K562 (cell line): Measurements from ENCODE around the gene DUS3L. TPM values are rescaled to one million over a fixed set of nuclear protein-coding genes. Genes with fewer than 3 reads are reported as not detected.

ENCODE experiments used
- ATAC-seq: fragments of 200-7000 bp; cut with Tn5 transposase; 3 replicates; pipeline ENCODE4 v1.9.1; 2020; ENCODE audit warnings: moderate library complexity
- BruUV-seq: library from RNA; stranded (reverse); fragments of 400-500 nt; replicated peaks from 2 replicates; lab custom pipeline; 2021; lab: Mats Ljungman, UMichigan
- CTCF ChIA-PET: fragments of 300-600 bp; formaldehyde crosslinking; extraction: SDS; loops from one replicate; lab custom pipeline; 2021; ENCODE audit warnings: low intra/inter-chr PET ratio; lab: Yijun Ruan, JAX
- POLR2A ChIA-PET: fragments of 300-600, 350-650 bp; sonication (Branson Sonifier 250); formaldehyde crosslinking; extraction: SDS; loops from one replicate; lab custom pipeline; 2021; ENCODE audit warnings: antibody characterized with exemption, inconsistent platforms; lab: Yijun Ruan, JAX
- DNase-seq, 4 experiments: peaks; one replicate each; pipeline versions ENCODE4 v3.0.0 to v3.0.0-alpha.2; 2011 to 2018; ENCODE audit warnings: low spot score in 3 of 4, mixed read lengths in 3 of 4; ENCODE audit errors: extremely low read depth in 1 of 4
- FAIRE-seq: peaks from 2 replicates; lab custom pipeline; 2011; peaks lifted over from hg19 to GRCh38; lab: Jason Lieb, UNC
- H2AFZ ChIP-seq: 2 replicates; pipeline ENCODE4 v1.6.0; 2011; ENCODE audit warnings: low read depth, low read length, control low read depth, inconsistent platforms
- H3K27ac ChIP-seq: fragments of 200-600 bp; 3 replicates; pipeline ENCODE4 v1.8.0; 2011; ENCODE audit warnings: low read depth, mild to moderate bottlenecking, control low read depth, inconsistent platforms, low read length, moderate library complexity, mixed read lengths; ENCODE audit errors: extremely low read depth
- H3K27me3 ChIP-seq, 2 experiments: fragments of 300-600 bp in 1 of 2; 2 replicates in 1 of 2; 3 replicates in 1 of 2; pipeline versions ENCODE4 v1.6.0 to v1.8.0; 2011; ENCODE audit warnings: inconsistent platforms in 2 of 2, low read length in 2 of 2, mild to moderate bottlenecking in 1 of 2, mixed read lengths in 1 of 2, moderate library complexity in 1 of 2; ENCODE audit not compliant: control insufficient read depth in 2 of 2, insufficient read depth in 2 of 2
- H3K36me3 ChIP-seq: fragments of 300-600 bp; 3 replicates; pipeline ENCODE4 v1.8.0; 2011; ENCODE audit warnings: mild to moderate bottlenecking, low read length, inconsistent platforms; ENCODE audit not compliant: control insufficient read depth, insufficient read depth
- H3K4me1 ChIP-seq, 2 experiments: fragments of 200-600 bp in 1 of 2; replicated peaks in 1 of 2; 2 replicates in 1 of 2; 3 replicates in 1 of 2; pipeline versions ENCODE4 v1.5.1 to v1.8.0; 2011; ENCODE audit warnings: inconsistent platforms in 2 of 2, low read length in 2 of 2, mild to moderate bottlenecking in 1 of 2, mixed read lengths in 1 of 2, moderate library complexity in 1 of 2; ENCODE audit not compliant: control insufficient read depth in 2 of 2, insufficient read depth in 2 of 2
- H3K4me2 ChIP-seq: 2 replicates; pipeline ENCODE4 v1.6.1; 2011; ENCODE audit warnings: low read length, control low read depth, inconsistent platforms, mixed read lengths; ENCODE audit not compliant: insufficient read depth
- H3K4me3 ChIP-seq: fragments of 200-600 bp; sonication (generic), shearing (Covaris generic); 2 replicates; pipeline ENCODE4 v1.5.1; 2016; ENCODE audit warnings: control low read depth, inconsistent platforms
- H3K79me2 ChIP-seq: fragments of 200-600 bp; 3 replicates; pipeline ENCODE4 v1.8.0; 2011; ENCODE audit warnings: low read length, inconsistent platforms; ENCODE audit not compliant: control insufficient read depth, insufficient read depth
- H3K9ac ChIP-seq, 2 experiments: 2 replicates each; pipeline versions ENCODE4 v1.6.0 to v1.6.1; 2011; ENCODE audit warnings: low read depth in 2 of 2, low read length in 2 of 2, control low read depth in 1 of 2, inconsistent platforms in 1 of 2, mild to moderate bottlenecking in 1 of 2, mixed read lengths in 1 of 2; ENCODE audit not compliant: insufficient read depth in 1 of 2
- H3K9me1 ChIP-seq: one replicate; pipeline ENCODE4 v1.6.0; 2011; ENCODE audit warnings: inconsistent platforms, mild to moderate bottlenecking, low read length, moderate library complexity; ENCODE audit not compliant: control insufficient read depth, insufficient read depth
- H3K9me3 ChIP-seq: replicated peaks from 2 replicates; pipeline ENCODE4 v1.5.1; 2011; ENCODE audit warnings: low read depth, low read length, inconsistent platforms; ENCODE audit not compliant: control insufficient read depth, insufficient read depth
- H4K20me1 ChIP-seq: replicated peaks from 2 replicates; pipeline ENCODE4 v1.6.1; 2011; ENCODE audit warnings: low read length, inconsistent platforms, mixed read lengths; ENCODE audit not compliant: control insufficient read depth, insufficient read depth
- BACH1 ChIP-seq: fragments of 200-800 bp; sonication (Bioruptor generic); IDR thresholded peaks from 2 replicates; pipeline ENCODE4 v1.6.1; 2016; ENCODE audit warnings: missing genetic modification characterization, missing compliant biosample characterization
- BCOR ChIP-seq: fragments of 450-650 bp; IDR thresholded peaks from 2 replicates; pipeline ENCODE4 v1.6.1; 2016
- CCAR2 ChIP-seq: fragments of 200-400 bp; formaldehyde crosslinking; IDR thresholded peaks from 2 replicates; pipeline ENCODE4 v1.6.1; 2017; ENCODE audit warnings: mild to moderate bottlenecking, low read depth, low read length
- ELF2 ChIP-seq: fragments of 250-450 bp; sonication (Bioruptor Pico); IDR thresholded peaks from 2 replicates; pipeline ENCODE4 v1.5.0; 2021; ENCODE audit warnings: mild to moderate bottlenecking
- PRPF4 ChIP-seq: fragments of 200-400 bp; formaldehyde crosslinking; IDR thresholded peaks from one replicate; pipeline ENCODE4 v1.6.1; 2017; ENCODE audit warnings: low read length, low read depth, mild to moderate bottlenecking; ENCODE audit not compliant: insufficient read depth, poor library complexity, severe bottlenecking
- RAD51 ChIP-seq: fragments of 450-650 bp; IDR thresholded peaks from 2 replicates; pipeline ENCODE4 v1.7.1; 2016; ENCODE audit warnings: low read depth, mild to moderate bottlenecking, borderline replicate concordance
- SIRT6 ChIP-seq: IDR thresholded peaks from one replicate; pipeline ENCODE4 v1.6.1; 2012; ENCODE audit warnings: low read depth, mild to moderate bottlenecking, control low read depth, inconsistent platforms, low read length, moderate library complexity
- TCF7L2 ChIP-seq: fragments of 150-350 bp; IDR thresholded peaks from 2 replicates; pipeline ENCODE4 v1.6.1; 2016; ENCODE audit warnings: low read depth, mild to moderate bottlenecking, low read length, moderate library complexity
- ZBED1 ChIP-seq: IDR thresholded peaks from 2 replicates; pipeline ENCODE4 v1.6.1; 2014
- ZBTB1 ChIP-seq: sonication (generic); formaldehyde crosslinking; IDR thresholded peaks from 2 replicates; pipeline ENCODE4 v1.8.1; 2023; ENCODE audit warnings: missing genetic modification reagents, low read depth, mild to moderate bottlenecking, borderline replicate concordance
- ZFX ChIP-seq: sonication (generic); formaldehyde crosslinking; IDR thresholded peaks from 2 replicates; pipeline ENCODE4 v1.8.0; 2022; ENCODE audit warnings: mild to moderate bottlenecking, missing genetic modification reagents, moderate library complexity
- ZNF785 ChIP-seq: fragments of 250-450 bp; sonication (Bioruptor Pico); IDR thresholded peaks from 2 replicates; pipeline ENCODE4 v1.4.0; 2020; ENCODE audit warnings: mild to moderate bottlenecking
- WGBS: fragments of 100-300 bp; shearing (Covaris generic); methylation state at CpG from one replicate; pipeline ENCODE4 v1.1.6; 2016; ENCODE audit warnings: low coverage, mixed read lengths; ENCODE audit not compliant: insufficient coverage; ENCODE audit errors: missing lambda C conversion rate; 5-methylcytosine and 5-hydroxymethylcytosine counted together
- in situ Hi-C: fragments of 300-500 bp; cut with MboI; formaldehyde crosslinking; loops from 4 replicates; pipeline ENCODE4 v1.15.0; 2018; ENCODE audit warnings: inconsistent platforms, mixed read lengths
- intact Hi-C: fragments of 100-400 bp; cut with micrococcal nuclease; formaldehyde crosslinking; loops from 2 replicates; pipeline ENCODE4 v1.14.2; 2022
- polyA plus RNA-seq, 8 experiments: library from polyadenylated mRNA; depleted of rRNA in 4 of 8; stranded (reverse) in 5 of 8; unstranded in 3 of 8; fragments of >200 nt; fragmentation: Nextera tagmentation in 2 of 8; fragmentation: Illumina TruSeq in 1 of 8; extraction: Ambion mirVana in 2 of 8; extraction: Trizol in 1 of 8; gene quantifications; 2 replicates each; pipeline versions ENCODE4 v1.2.1 to v1.2.3, GENCODE V29; 2011 to 2014; ENCODE audit warnings: inconsistent platforms in 1 of 8, missing spikeins in 1 of 8
- total RNA-seq, 7 experiments: library from RNA; depleted of rRNA in 6 of 7; stranded (reverse); fragments of >200 nt in 6 of 7; fragmentation: Illumina TruSeq in 2 of 7; extraction: Trizol in 2 of 7; gene quantifications; 2 replicates each; pipeline versions ENCODE4 v1.2.1 to v1.2.3, GENCODE V29; 2011 to 2021; ENCODE audit warnings: low replicate concordance in 1 of 7
- TF ChIP-seq, protein P1 (sequence below): sonication (generic); formaldehyde crosslinking; IDR thresholded peaks from 2 replicates; pipeline ENCODE4 v1.8.1; 2023; ENCODE audit warnings: mild to moderate bottlenecking, missing genetic modification reagents
- TF ChIP-seq, protein P2 (sequence below), 2 experiments: IDR thresholded peaks; 2 replicates each; pipeline ENCODE4 v1.6.1; 2012; ENCODE audit warnings: improper control_type of control experiment in 2 of 2, low read depth in 2 of 2, low read length in 2 of 2, borderline replicate concordance in 1 of 2
- TF ChIP-seq, protein P3 (sequence below): fragments of 450-650 bp; formaldehyde crosslinking; IDR thresholded peaks from 2 replicates; pipeline ENCODE4 v1.4.0; 2022; ENCODE audit warnings: missing genetic modification characterization

Gene DUS3L
- total and polyA plus RNA-seq, 9 of the 15 experiments (the other 6 are each of a cell fraction or from before 2014, with no cell fraction given): 1.7 to 102 (median 77.5) TPM

DNA sequence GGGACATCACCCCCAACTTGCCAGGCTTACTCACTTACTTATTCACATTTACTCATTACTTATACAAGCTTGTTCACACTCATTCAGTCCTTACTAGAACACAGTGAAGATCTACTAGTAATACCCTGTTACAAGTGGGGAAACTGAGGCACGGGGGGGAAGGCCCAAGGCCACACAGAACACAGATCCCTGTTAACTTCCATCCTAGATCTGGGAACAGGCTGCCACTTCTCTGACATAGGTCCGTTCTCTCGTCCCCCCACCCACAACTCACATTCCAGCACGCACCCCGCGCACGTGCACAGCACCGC, 12.4 kb upstream of the DUS3L start (continued):
- peak; percentile 71; the same call in 1 of the 2 replicates for TF ChIP-seq ZFX (CRISPR knock-in tag)

DNA sequence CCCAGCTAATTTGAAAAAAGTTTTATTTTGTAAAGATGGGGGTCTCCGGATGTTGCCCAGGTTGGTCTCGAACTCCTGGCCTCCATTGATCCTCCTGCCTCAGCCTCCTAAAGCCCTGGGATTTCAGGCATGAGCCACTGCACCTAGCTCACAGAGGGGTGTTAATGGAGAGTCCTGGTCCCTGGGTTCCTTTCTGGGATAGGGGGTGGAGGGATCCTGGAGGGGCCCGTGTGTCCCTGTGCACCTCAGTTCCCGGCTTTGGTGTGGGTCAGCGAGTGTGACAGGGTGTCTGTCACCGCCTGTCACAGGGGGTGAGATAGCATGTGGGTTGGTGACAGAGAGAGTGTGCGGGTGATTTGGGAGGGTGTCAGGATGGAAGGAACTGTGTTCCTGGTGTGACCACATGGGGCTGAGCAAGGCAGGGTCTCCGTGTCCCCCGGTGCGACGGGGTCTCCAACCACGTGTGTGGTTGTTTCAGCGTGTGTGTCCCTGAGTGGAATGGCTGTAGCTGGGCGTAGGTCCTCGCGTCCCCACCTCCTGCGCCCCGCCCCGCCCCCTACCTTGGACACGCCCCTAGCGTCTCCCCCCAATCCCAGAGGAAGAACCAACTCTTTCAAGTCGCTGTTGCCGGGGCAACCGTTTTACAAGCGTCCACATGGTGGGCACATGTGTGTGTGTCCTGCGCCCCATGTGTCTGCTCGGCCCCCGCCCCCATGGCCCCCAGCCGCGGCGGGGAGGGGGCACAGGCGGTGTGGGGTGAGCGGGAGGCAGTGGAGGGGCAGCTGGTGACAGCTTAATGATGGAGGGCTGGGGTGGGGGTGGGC, 11.0 kb upstream of the DUS3L start:
- Histone ChIP-seq H2AFZ (peak overlapping the region; percentile 91), H4K20me1 (0 out of 2 replicates have a peak, but pooled peaks cover 11% of the 10 kb centered on the region), H3K9ac (peak overlapping the region in 1 of 2 experiments; percentile 86; a peak in 2 of 4 replicates), H3K79me2 (no peaks in the 10 kb centered on the region), H3K4me3 (no peak overlapping the region), H3K27ac (no peak overlapping the region), H3K4me2 (peak overlapping the region; percentile 70), H3K9me3 (no peaks in the 10 kb centered on the region), H3K36me3 (no peaks in the 10 kb centered on the region), H3K4me1 (peaks cover 36 to 83% of the 10 kb centered on the region in 2 experiments), H3K27me3 (no peaks in the 10 kb centered on the region), H3K9me1 (no peaks in the 10 kb centered on the region)
- ATAC-seq: peak; percentile 6; the same call in 2 of the 3 replicates
- in situ Hi-C loops: loop anchor here (5.0 kb wide), 2 partner anchors 90 to 220 kb away; no protein-coding TSS in a partner anchor
- ChIA-PET CTCF (no interaction called here), POLR2A (interaction anchor here (0.6 kb wide), 1 partner anchor 182 kb away, joined by 3 read pairs; no protein-coding TSS in a partner anchor)
- peak; percentile 49 for FAIRE-seq
- intact Hi-C loops: loop anchor here (5.0 to 10.0 kb wide), 2 partner anchors 183 to 220 kb away; no protein-coding TSS in a partner anchor
- BruUV-seq: no TSS peak
- peak; percentile 75 to 88 (median 76) for DNase-seq
- 9% methylated on average over 21 of the region's 33 CpGs for WGBS
- no peak for TF ChIP-seq ZBTB1 (CRISPR knock-in tag)
- TF ChIP-seq BCOR: peak; percentile 12; the same call in 1 of the 2 replicates
- no peak for TF ChIP-seq RAD51
- no peak for TF ChIP-seq SIRT6
- TF ChIP-seq ELF2 (CRISPR knock-in tag): no peak
- no peak for TF ChIP-seq CCAR2
- TF ChIP-seq, protein P1, sequence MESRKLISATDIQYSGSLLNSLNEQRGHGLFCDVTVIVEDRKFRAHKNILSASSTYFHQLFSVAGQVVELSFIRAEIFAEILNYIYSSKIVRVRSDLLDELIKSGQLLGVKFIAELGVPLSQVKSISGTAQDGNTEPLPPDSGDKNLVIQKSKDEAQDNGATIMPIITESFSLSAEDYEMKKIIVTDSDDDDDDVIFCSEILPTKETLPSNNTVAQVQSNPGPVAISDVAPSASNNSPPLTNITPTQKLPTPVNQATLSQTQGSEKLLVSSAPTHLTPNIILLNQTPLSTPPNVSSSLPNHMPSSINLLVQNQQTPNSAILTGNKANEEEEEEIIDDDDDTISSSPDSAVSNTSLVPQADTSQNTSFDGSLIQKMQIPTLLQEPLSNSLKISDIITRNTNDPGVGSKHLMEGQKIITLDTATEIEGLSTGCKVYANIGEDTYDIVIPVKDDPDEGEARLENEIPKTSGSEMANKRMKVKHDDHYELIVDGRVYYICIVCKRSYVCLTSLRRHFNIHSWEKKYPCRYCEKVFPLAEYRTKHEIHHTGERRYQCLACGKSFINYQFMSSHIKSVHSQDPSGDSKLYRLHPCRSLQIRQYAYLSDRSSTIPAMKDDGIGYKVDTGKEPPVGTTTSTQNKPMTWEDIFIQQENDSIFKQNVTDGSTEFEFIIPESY (CRISPR knock-in tag): no peak
- TF ChIP-seq, protein P2, sequence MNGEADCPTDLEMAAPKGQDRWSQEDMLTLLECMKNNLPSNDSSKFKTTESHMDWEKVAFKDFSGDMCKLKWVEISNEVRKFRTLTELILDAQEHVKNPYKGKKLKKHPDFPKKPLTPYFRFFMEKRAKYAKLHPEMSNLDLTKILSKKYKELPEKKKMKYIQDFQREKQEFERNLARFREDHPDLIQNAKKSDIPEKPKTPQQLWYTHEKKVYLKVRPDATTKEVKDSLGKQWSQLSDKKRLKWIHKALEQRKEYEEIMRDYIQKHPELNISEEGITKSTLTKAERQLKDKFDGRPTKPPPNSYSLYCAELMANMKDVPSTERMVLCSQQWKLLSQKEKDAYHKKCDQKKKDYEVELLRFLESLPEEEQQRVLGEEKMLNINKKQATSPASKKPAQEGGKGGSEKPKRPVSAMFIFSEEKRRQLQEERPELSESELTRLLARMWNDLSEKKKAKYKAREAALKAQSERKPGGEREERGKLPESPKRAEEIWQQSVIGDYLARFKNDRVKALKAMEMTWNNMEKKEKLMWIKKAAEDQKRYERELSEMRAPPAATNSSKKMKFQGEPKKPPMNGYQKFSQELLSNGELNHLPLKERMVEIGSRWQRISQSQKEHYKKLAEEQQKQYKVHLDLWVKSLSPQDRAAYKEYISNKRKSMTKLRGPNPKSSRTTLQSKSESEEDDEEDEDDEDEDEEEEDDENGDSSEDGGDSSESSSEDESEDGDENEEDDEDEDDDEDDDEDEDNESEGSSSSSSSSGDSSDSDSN (IDR thresholded peaks at IDR 0.05; ENCODE audit: borderline replicate concordance in 1 of 2, low read depth in 2 of 2, low read length in 2 of 2): no peak
- no peak for TF ChIP-seq BACH1 (tag)
- TF ChIP-seq ZBED1: no peak
- no peak for TF ChIP-seq ZNF785 (CRISPR knock-in tag)
- TF ChIP-seq, protein P3, sequence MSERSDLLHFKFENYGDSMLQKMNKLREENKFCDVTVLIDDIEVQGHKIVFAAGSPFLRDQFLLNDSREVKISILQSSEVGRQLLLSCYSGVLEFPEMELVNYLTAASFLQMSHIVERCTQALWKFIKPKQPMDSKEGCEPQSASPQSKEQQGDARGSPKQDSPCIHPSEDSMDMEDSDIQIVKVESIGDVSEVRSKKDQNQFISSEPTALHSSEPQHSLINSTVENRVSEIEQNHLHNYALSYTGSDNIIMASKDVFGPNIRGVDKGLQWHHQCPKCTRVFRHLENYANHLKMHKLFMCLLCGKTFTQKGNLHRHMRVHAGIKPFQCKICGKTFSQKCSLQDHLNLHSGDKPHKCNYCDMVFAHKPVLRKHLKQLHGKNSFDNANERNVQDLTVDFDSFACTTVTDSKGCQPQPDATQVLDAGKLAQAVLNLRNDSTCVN (CRISPR knock-in tag): no peak
- TF ChIP-seq PRPF4: no peak
- TF ChIP-seq TCF7L2: no peak
